GM12873 (cell line): ENCODE data around the gene TTC17.

Experiments
- TF ChIP-seq, protein P1 (sequence below): IDR thresholded peaks from 2 replicates; pipeline ENCODE4 v1.5.1; 2012; ENCODE audit warnings: low read depth, mild to moderate bottlenecking, moderate library complexity, low read length, control low read depth; ENCODE audit not compliant: insufficient read depth; ENCODE audit errors: missing control alignments

TTC17 gene

GRCh38 chr11:43434893-43435292 is 76.2 kb downstream of the TTC17 start:
- TF ChIP-seq, protein P1, sequence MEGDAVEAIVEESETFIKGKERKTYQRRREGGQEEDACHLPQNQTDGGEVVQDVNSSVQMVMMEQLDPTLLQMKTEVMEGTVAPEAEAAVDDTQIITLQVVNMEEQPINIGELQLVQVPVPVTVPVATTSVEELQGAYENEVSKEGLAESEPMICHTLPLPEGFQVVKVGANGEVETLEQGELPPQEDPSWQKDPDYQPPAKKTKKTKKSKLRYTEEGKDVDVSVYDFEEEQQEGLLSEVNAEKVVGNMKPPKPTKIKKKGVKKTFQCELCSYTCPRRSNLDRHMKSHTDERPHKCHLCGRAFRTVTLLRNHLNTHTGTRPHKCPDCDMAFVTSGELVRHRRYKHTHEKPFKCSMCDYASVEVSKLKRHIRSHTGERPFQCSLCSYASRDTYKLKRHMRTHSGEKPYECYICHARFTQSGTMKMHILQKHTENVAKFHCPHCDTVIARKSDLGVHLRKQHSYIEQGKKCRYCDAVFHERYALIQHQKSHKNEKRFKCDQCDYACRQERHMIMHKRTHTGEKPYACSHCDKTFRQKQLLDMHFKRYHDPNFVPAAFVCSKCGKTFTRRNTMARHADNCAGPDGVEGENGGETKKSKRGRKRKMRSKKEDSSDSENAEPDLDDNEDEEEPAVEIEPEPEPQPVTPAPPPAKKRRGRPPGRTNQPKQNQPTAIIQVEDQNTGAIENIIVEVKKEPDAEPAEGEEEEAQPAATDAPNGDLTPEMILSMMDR, result no peak

GRCh38 chr11:43440486-43440885 is 81.8 kb downstream of the TTC17 start:
- TF ChIP-seq, protein P1, result no peak

DNA sequence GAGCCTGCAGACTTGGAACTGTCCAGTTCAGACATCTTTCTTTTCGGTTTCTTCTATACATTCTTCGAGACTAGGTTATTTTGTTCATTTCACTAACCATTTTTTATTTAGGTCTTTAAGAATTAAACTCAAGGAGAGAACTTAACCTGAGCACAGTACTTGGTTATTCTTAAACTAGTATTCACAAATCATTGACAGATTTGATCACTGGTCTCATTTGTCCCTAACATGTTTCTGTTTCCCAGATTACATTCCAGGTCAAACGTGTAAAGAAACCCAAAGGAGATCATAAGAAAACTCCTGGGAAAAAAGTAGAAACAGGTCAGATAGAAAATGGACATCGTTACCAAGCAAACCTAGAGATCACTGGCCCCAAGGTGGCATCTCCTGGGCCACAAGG is 85.1 kb downstream of the TTC17 start:
- TF ChIP-seq, protein P1, result no peak

GRCh38 chr11:43447151-43447550 is 88.4 kb downstream of the TTC17 start:
- TF ChIP-seq, protein P1, result no peak

- TF ChIP-seq, protein P1, result no peak
Measured at GRCh38 chr11:43458486-43458885, 99.8 kb downstream of the TTC17 start.

DNA sequence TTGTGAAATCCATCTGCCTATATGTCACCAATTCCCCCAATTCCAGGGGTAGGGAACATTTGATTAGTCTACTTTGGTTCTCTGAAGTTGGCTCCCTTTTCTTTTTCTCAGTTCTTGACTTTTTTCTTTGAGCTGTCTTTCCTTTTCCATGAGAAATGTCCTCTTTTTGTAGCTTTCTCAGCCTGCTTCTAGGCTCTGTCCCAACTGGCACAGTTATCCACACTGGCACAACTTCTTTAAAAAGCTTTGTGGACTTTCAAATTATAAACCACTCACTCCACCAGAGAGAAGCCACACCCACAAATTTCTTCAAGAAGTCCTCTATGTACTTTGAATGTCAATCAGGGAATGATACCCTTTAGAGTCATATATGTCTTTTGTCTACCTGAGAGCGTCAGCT is 100.5 kb downstream of the TTC17 start:
- TF ChIP-seq, protein P1, result no peak

DNA sequence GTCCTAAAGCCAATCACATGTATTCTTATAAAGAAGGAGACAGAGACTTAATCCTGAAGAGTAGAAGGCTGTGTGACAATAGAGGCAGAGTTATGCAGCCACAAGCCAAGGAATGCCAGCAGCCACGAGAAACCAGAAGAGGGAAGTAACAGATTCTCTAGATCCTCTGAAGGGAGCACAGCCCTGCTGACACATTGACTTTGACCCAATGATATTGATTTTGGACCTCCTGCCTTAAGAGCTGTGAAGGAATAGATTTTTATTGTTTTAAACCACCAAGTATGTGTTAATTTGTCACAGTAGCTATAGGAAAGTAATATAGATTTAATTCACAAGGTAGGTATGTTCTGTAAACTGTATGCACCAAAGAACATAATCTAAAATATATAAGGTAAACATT is 103.6 kb downstream of the TTC17 start:
- TF ChIP-seq, protein P1, result no peak
